ENCODE results near the gene PRTG. TPM values are rescaled to one million over a fixed set of nuclear protein-coding genes. Genes with fewer than 3 reads are reported as not detected.

The PRTG gene
- total RNA-seq, 4 donors from 2014 or later = 1.8 to 6.8 (median 2.9) TPM

GRCh38 chr15:55780292-55780691 is 37.3 kb upstream of the PRTG start:
- DNase-seq (ENCODE audit: low spot score) (no peak), ATAC-seq (ENCODE audit: low FRiP score) (no peak)
- no peak for TF ChIP-seq CTCF (IDR thresholded peaks at IDR 0.05)

- TF ChIP-seq CTCF (IDR thresholded peaks at IDR 0.05) = no peak
- ATAC-seq (ENCODE audit: low FRiP score) (no peak), DNase-seq (ENCODE audit: low spot score) (no peak)
Observed at GRCh38 chr15:55778932-55779331, 36.0 kb upstream of the PRTG start.

- DNase-seq (ENCODE audit: low spot score) = no peak
- no peak for ATAC-seq (ENCODE audit: low FRiP score)
- no peak for TF ChIP-seq CTCF (IDR thresholded peaks at IDR 0.05)
Observed at GRCh38 chr15:55775316-55775715, 32.4 kb upstream of the PRTG start.

- ATAC-seq (ENCODE audit: low FRiP score) (no peak), DNase-seq (ENCODE audit: low spot score) (no peak)
- TF ChIP-seq CTCF (IDR thresholded peaks at IDR 0.05) = no peak
Observed at GRCh38 chr15:55774113-55774970, 31.4 kb upstream of the PRTG start.

GRCh38 chr15:55770806-55771205 is 27.9 kb upstream of the PRTG start:
- ATAC-seq (ENCODE audit: low FRiP score) (no peak), DNase-seq (ENCODE audit: low spot score) (no peak)
- TF ChIP-seq CTCF (IDR thresholded peaks at IDR 0.05) = no peak

- TF ChIP-seq CTCF (IDR thresholded peaks at IDR 0.05) = no peak
- DNase-seq (ENCODE audit: low spot score) = no peak
- no peak for ATAC-seq (ENCODE audit: low FRiP score)
Observed at GRCh38 chr15:55770261-55770660, 27.3 kb upstream of the PRTG start.

- DNase-seq (ENCODE audit: low spot score) (no peak), ATAC-seq (ENCODE audit: low FRiP score) (no peak)
- no peak for TF ChIP-seq CTCF (IDR thresholded peaks at IDR 0.05)
Observed at GRCh38 chr15:55768670-55769185, 25.8 kb upstream of the PRTG start.

Data from omental fat pad (tissue), 4 donors.